Measurements from ENCODE around the gene PRKCA. TPM values are rescaled to one million over a fixed set of nuclear protein-coding genes. Genes with fewer than 3 reads are reported as not detected.

The PRKCA gene
- total and polyA plus RNA-seq, 2 of the 13 experiments (the other 11 are each of a cell fraction or from before 2014, with no cell fraction given) = 18.5 to 21.5 TPM

DNA sequence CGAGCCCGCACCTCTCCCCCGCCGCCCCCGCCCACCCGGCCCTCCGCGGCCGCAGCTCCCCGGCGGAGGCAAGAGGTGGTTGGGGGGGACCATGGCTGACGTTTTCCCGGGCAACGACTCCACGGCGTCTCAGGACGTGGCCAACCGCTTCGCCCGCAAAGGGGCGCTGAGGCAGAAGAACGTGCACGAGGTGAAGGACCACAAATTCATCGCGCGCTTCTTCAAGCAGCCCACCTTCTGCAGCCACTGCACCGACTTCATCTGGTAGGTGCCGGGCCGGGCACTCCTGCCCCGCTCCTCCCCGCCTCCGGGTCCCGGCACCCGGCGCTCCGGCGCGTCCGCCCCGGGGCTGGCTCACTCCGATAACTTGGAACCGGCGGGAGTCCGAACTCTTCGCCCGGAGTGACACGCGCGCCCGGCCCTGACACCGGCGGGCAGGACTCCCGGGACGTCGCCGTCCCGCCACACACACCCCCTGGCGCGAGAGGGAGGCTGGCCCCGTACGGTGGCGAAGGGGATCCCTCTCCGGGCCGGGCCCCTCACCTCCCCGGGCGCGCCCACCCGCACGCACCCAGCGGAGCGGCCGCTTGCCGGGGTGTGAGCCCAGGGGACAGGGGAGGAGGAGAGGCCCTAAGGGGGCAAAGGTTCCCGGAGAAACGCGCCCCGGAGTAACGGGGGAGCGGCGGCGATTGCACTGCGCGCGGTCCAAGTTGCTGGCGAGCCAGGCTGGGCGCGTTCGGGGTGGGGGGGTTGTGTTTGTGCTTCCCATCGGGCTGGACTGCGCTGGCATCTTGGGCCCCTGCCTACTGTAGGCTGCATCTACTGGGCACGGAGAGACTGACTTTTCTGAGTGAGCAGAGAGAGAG, 581 bp downstream of the PRKCA start (continued):
- TF ChIP-seq, protein P1, sequence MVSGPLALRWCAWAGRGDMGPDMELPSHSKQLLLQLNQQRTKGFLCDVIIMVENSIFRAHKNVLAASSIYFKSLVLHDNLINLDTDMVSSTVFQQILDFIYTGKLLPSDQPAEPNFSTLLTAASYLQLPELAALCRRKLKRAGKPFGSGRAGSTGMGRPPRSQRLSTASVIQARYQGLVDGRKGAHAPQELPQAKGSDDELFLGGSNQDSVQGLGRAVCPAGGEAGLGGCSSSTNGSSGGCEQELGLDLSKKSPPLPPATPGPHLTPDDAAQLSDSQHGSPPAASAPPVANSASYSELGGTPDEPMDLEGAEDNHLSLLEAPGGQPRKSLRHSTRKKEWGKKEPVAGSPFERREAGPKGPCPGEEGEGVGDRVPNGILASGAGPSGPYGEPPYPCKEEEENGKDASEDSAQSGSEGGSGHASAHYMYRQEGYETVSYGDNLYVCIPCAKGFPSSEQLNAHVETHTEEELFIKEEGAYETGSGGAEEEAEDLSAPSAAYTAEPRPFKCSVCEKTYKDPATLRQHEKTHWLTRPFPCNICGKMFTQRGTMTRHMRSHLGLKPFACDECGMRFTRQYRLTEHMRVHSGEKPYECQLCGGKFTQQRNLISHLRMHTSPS (CRISPR knock-in tag; IDR thresholded peaks at IDR 0.05; ENCODE audit: low read depth) = peak; percentile 88
- no peak for TF ChIP-seq KDM1A (CRISPR knock-in tag; IDR thresholded peaks at IDR 0.05)
- TF ChIP-seq ATF1 (CRISPR knock-in tag; IDR thresholded peaks at IDR 0.05) = no peak
- TF ChIP-seq RNF2 (conservative IDR thresholded peaks at IDR 0.05; ENCODE audit: low read depth) = no peak
- no peak for TF ChIP-seq MLLT10 (CRISPR knock-in tag; IDR thresholded peaks at IDR 0.05)
- no peak for TF ChIP-seq NFKBIZ (CRISPR knock-in tag; IDR thresholded peaks at IDR 0.05)
- TF ChIP-seq, protein P2, sequence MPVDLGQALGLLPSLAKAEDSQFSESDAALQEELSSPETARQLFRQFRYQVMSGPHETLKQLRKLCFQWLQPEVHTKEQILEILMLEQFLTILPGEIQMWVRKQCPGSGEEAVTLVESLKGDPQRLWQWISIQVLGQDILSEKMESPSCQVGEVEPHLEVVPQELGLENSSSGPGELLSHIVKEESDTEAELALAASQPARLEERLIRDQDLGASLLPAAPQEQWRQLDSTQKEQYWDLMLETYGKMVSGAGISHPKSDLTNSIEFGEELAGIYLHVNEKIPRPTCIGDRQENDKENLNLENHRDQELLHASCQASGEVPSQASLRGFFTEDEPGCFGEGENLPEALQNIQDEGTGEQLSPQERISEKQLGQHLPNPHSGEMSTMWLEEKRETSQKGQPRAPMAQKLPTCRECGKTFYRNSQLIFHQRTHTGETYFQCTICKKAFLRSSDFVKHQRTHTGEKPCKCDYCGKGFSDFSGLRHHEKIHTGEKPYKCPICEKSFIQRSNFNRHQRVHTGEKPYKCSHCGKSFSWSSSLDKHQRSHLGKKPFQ (CRISPR knock-in tag; IDR thresholded peaks at IDR 0.05; ENCODE audit: insufficient replicate concordance) = no peak
- TF ChIP-seq, protein P3, sequence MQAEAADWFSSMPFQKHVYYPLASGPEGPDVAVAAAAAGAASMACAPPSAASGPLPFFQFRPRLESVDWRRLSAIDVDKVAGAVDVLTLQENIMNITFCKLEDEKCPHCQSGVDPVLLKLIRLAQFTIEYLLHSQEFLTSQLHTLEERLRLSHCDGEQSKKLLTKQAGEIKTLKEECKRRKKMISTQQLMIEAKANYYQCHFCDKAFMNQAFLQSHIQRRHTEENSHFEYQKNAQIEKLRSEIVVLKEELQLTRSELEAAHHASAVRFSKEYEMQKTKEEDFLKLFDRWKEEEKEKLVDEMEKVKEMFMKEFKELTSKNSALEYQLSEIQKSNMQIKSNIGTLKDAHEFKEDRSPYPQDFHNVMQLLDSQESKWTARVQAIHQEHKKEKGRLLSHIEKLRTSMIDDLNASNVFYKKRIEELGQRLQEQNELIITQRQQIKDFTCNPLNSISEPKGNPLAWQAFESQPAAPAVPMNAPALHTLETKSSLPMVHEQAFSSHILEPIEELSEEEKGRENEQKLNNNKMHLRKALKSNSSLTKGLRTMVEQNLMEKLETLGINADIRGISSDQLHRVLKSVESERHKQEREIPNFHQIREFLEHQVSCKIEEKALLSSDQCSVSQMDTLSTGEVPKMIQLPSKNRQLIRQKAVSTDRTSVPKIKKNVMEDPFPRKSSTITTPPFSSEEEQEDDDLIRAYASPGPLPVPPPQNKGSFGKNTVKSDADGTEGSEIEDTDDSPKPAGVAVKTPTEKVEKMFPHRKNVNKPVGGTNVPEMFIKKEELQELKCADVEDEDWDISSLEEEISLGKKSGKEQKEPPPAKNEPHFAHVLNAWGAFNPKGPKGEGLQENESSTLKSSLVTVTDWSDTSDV (CRISPR knock-in tag; IDR thresholded peaks at IDR 0.05) = no peak
- TF ChIP-seq, protein P4, sequence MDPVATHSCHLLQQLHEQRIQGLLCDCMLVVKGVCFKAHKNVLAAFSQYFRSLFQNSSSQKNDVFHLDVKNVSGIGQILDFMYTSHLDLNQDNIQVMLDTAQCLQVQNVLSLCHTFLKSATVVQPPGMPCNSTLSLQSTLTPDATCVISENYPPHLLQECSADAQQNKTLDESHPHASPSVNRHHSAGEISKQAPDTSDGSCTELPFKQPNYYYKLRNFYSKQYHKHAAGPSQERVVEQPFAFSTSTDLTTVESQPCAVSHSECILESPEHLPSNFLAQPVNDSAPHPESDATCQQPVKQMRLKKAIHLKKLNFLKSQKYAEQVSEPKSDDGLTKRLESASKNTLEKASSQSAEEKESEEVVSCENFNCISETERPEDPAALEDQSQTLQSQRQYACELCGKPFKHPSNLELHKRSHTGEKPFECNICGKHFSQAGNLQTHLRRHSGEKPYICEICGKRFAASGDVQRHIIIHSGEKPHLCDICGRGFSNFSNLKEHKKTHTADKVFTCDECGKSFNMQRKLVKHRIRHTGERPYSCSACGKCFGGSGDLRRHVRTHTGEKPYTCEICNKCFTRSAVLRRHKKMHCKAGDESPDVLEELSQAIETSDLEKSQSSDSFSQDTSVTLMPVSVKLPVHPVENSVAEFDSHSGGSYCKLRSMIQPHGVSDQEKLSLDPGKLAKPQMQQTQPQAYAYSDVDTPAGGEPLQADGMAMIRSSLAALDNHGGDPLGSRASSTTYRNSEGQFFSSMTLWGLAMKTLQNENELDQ (CRISPR knock-in tag; IDR thresholded peaks at IDR 0.05; ENCODE audit: borderline replicate concordance) = 0 out of 2 replicates have a peak, but pooled peaks have one; percentile 32
- TF ChIP-seq, protein P5, sequence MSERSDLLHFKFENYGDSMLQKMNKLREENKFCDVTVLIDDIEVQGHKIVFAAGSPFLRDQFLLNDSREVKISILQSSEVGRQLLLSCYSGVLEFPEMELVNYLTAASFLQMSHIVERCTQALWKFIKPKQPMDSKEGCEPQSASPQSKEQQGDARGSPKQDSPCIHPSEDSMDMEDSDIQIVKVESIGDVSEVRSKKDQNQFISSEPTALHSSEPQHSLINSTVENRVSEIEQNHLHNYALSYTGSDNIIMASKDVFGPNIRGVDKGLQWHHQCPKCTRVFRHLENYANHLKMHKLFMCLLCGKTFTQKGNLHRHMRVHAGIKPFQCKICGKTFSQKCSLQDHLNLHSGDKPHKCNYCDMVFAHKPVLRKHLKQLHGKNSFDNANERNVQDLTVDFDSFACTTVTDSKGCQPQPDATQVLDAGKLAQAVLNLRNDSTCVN (CRISPR knock-in tag; IDR thresholded peaks at IDR 0.05; ENCODE audit: borderline replicate concordance) = no peak; the same call in 1 of the 2 replicates
- peak; percentile 8 for TF ChIP-seq TEAD3 (CRISPR knock-in tag; optimal IDR thresholded peaks at IDR 0.05; ENCODE audit: borderline replicate concordance)
- TF ChIP-seq ZNF614 (CRISPR knock-in tag; IDR thresholded peaks at IDR 0.05; ENCODE audit: borderline replicate concordance) = no peak
- no peak for TF ChIP-seq ZNF251 (CRISPR knock-in tag; IDR thresholded peaks at IDR 0.05)
- TF ChIP-seq ERF (CRISPR knock-in tag; IDR thresholded peaks at IDR 0.05) = peak; percentile 49; the same call in 1 of the 2 replicates
- 0 out of 2 replicates have a peak, but pooled peaks have one; percentile 75 for TF ChIP-seq WIZ (CRISPR knock-in tag; IDR thresholded peaks at IDR 0.05)
- TF ChIP-seq, protein P6, sequence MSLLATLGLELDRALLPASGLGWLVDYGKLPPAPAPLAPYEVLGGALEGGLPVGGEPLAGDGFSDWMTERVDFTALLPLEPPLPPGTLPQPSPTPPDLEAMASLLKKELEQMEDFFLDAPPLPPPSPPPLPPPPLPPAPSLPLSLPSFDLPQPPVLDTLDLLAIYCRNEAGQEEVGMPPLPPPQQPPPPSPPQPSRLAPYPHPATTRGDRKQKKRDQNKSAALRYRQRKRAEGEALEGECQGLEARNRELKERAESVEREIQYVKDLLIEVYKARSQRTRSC (CRISPR knock-in tag; IDR thresholded peaks at IDR 0.05; ENCODE audit: low read depth) = no peak
- TF ChIP-seq STAG1 (CRISPR knock-in tag; IDR thresholded peaks at IDR 0.05) = peak; percentile 24
- TF ChIP-seq SATB2 (CRISPR knock-in tag; IDR thresholded peaks at IDR 0.05) = peak; percentile 11; the same call in 1 of the 2 replicates

Measured in HepG2 (cell line).